HUES48 (cell line): ENCODE measurements around the gene RDH8.

Experiments
- H3K27ac ChIP-seq: one replicate; pipeline ENCODE4 v1.7.0; 2013; ENCODE audit warnings: low read depth, low read length, inconsistent platforms
- H3K27me3 ChIP-seq: 2 replicates; pipeline ENCODE4 v1.6.1; 2013; ENCODE audit warnings: mild to moderate bottlenecking, low read length; ENCODE audit not compliant: control insufficient read depth, insufficient read depth
- H3K36me3 ChIP-seq: 2 replicates; pipeline ENCODE4 v1.6.1; 2013; ENCODE audit warnings: low read length; ENCODE audit not compliant: control insufficient read depth, insufficient read depth
- H3K4me1 ChIP-seq: 2 replicates; pipeline ENCODE4 v1.6.1; 2013; ENCODE audit warnings: mild to moderate bottlenecking, low read length; ENCODE audit not compliant: control insufficient read depth, insufficient read depth
- H3K4me3 ChIP-seq: 2 replicates; pipeline ENCODE4 v1.5.1; 2013; ENCODE audit warnings: mild to moderate bottlenecking, low read depth, low read length
- H3K9ac ChIP-seq: 2 replicates; pipeline ENCODE4 v1.6.1; 2013; ENCODE audit warnings: mild to moderate bottlenecking, low read depth, low read length, moderate library complexity
- H3K9me3 ChIP-seq: 2 replicates; pipeline ENCODE4 v1.6.1; 2013; ENCODE audit warnings: low read length; ENCODE audit not compliant: control insufficient read depth, insufficient read depth

RDH8 gene

DNA sequence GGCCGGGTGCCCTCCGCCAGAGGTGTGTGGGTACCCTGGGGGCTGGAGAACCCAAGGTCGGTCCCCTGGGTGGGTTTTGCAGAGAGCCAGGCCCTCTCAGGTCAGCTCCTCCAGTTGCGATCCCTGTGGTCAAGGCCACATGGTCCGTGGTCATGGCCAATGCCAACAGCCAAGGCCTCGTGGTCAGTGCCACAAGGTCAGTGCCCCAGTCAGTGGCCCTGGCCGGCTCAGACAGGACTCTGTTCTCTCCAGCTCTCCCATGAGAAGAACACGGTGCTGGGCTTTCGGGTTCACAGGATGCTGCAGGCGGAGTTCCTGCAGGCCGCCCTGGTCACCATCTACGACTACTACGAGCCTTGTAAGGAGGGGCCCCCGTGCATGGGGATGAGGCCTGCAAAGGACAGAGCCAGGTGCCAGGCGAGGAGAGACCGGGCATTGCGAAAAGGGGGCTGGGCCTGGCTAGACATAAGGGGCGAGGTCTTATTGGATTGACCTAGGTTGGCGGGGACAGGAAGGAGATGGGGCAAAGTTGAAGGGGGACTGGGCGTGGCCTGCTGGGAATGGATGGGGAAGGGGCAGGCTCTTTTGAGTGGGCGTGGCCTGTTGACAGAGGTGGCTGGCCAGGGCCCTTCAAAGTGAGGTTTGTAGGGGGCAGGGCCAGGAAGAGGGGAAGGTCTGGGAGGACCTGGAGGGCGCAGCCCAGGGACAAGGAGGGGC, 57.6 kb downstream of the RDH8 start:
- no peaks in the 10 kb centered on the region for H3K27me3 ChIP-seq
- no peak overlapping the region for H3K4me3 ChIP-seq
- H3K9ac ChIP-seq: no peak overlapping the region
- H3K27ac ChIP-seq: no peak overlapping the region
- peaks cover 9% of the 10 kb centered on the region for H3K9me3 ChIP-seq
- no peaks in the 10 kb centered on the region for H3K36me3 ChIP-seq
- H3K4me1 ChIP-seq: no peaks in the 10 kb centered on the region
